Measurements from ENCODE around the gene ADARB1.

Gene ADARB1

GRCh38 chr21:45040157-45040711, 34.1 kb upstream of the ADARB1 start:
- no peak for DNase-seq

- DNase-seq, result no peak
Measured at GRCh38 chr21:45040739-45041138, 33.6 kb upstream of the ADARB1 start.

GRCh38 chr21:45041351-45041805, 33.0 kb upstream of the ADARB1 start:
- DNase-seq, result peak in 1 of 2 donors; percentile 23

- no peak for DNase-seq
Measured at GRCh38 chr21:45041984-45042663, 32.3 kb upstream of the ADARB1 start.

GRCh38 chr21:45042664-45043161, 31.7 kb upstream of the ADARB1 start:
- DNase-seq, result no peak

- no peak for DNase-seq
Measured at GRCh38 chr21:45043541-45044020, 30.8 kb upstream of the ADARB1 start.

- DNase-seq, result no peak
Measured at GRCh38 chr21:45045481-45045880, 28.9 kb upstream of the ADARB1 start.

- no peak for DNase-seq
Measured at GRCh38 chr21:45047257-45047656, 27.1 kb upstream of the ADARB1 start.

- DNase-seq, result no peak
Measured at GRCh38 chr21:45048026-45048698, 26.2 kb upstream of the ADARB1 start.

GRCh38 chr21:45048968-45049367, 25.4 kb upstream of the ADARB1 start:
- DNase-seq, result no peak

- no peak for DNase-seq
Measured at GRCh38 chr21:45049714-45050344, 24.6 kb upstream of the ADARB1 start.

GRCh38 chr21:45050345-45050796, 24.0 kb upstream of the ADARB1 start:
- DNase-seq, result no peak

- no peak for DNase-seq
Measured at GRCh38 chr21:45050797-45051489, 23.4 kb upstream of the ADARB1 start.

- no peak for DNase-seq
Measured at GRCh38 chr21:45051580-45052434, 22.6 kb upstream of the ADARB1 start.

- DNase-seq, result no peak
Measured at GRCh38 chr21:45052960-45053359, 21.4 kb upstream of the ADARB1 start.

- DNase-seq, result no peak
Measured at GRCh38 chr21:45053561-45054226, 20.7 kb upstream of the ADARB1 start.

- DNase-seq, result no peak
Measured at GRCh38 chr21:45054227-45054926, 20.0 kb upstream of the ADARB1 start.

- DNase-seq, result no peak
Measured at GRCh38 chr21:45054927-45055612, 19.3 kb upstream of the ADARB1 start.

- DNase-seq, result no peak
Measured at GRCh38 chr21:45055861-45056260, 18.5 kb upstream of the ADARB1 start.
